ENCODE data around the gene RAPH1.

- TF ChIP-seq PRDM6 (tag by site-specific recombination; IDR thresholded peaks at IDR 0.05) (no peak), ZNF302 (tag by site-specific recombination; IDR thresholded peaks at IDR 0.05; ENCODE audit: low read depth) (no peak), RBAK (tag by site-specific recombination; IDR thresholded peaks at IDR 0.05) (no peak), ZNF48 (tag by site-specific recombination; IDR thresholded peaks at IDR 0.05) (no peak), ZNF324 (tag by site-specific recombination; IDR thresholded peaks at IDR 0.05) (no peak)
These were observed 102.3 kb downstream of the RAPH1 start for GRCh38 chr2:203432811-203433210.

Measured in HEK293 (cell line).